ENCODE data around the gene TMEM250.
A peak's percentile ranks its signal among the peaks of the same experiment; 100 is the strongest.

Gene TMEM250

DNA sequence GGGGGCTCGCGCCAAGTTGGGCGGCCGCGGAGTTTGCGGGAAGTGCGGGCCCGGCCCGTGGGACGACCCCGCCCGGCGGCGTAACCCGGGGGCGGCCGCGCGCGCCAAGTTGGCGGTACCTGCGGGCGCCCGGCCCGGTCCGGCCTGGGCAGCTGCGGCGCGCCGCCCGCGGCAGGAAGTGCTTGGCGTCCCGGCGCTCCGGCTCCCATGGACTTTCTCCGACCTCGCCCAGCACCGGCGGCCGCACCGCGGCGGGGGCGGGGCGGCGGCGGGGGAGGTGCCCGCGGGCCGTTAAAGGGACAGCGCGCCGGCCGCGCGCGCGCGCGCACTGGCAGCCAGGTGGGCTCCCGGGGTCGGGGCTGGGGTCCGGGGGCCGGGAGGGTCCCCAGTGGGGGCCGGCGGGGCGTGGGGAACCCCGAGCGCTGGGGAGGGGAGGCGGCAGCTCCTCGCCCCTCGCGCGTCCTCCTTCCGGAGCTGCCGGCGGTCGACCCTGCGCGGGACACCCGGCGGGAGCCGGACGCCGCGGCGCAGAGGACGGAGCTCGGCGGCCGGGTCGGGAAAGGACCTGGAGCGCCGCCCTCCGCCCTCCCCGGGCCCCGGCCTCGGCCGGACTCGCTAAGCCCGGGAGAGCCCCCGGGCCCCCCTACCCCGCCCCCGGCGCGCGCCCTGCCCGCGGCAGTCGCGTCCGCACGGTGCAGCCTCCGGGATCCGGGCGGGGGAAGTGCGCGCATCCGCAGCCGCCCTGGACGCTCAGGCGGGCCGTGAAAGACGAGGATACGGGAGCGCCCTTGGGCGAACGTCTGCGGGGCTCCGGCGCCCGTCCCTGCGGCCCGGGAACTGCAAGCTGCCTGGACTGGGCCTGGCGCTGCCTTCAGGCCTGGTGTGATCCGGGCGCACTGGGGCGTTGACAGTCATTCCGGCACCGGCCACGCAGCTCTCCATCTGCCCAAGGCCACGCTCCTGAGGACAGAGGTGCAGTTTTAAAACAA, 23.3 kb downstream of the TMEM250 start, which contains the start of gene NACC2:
NACC2 (minus strand) TSS at position 220 of the 989 bp plus-strand sequence. CDS start 44,768 bp downstream, outside the sequence.
- H3K27me3 ChIP-seq (ENCODE audit: control insufficient read depth, insufficient read depth, low read length) = peaks cover 42% of the 10 kb centered on the region
- H3K9ac ChIP-seq (ENCODE audit: low read length) = no peak within 1 kb of the TSS
- H3K4me3 ChIP-seq (ENCODE audit: low read length) = peak within 1 kb of the TSS; percentile 47
- H3K4me1 ChIP-seq (ENCODE audit: control insufficient read depth, low read depth, low read length) = peaks cover 3% of the 10 kb centered on the region
- no peaks in the 10 kb centered on the region for H3K36me3 ChIP-seq (ENCODE audit: control insufficient read depth, low read depth, low read length)
- H3K9me3 ChIP-seq (ENCODE audit: control insufficient read depth, low read depth, low read length) = no peaks in the 10 kb centered on the region
- no peak within 1 kb of the TSS for H3K27ac ChIP-seq (ENCODE audit: low read length)

GRCh38 chr9:136093995-136094881, 24.4 kb downstream of the TMEM250 start:
- no peak overlapping the region for H3K27ac ChIP-seq (ENCODE audit: low read length)
- no peaks in the 10 kb centered on the region for H3K9me3 ChIP-seq (ENCODE audit: control insufficient read depth, low read depth, low read length)
- no peak overlapping the region for H3K9ac ChIP-seq (ENCODE audit: low read length)
- H3K36me3 ChIP-seq (ENCODE audit: control insufficient read depth, low read depth, low read length) = no peaks in the 10 kb centered on the region
- H3K4me3 ChIP-seq (ENCODE audit: low read length) = peak overlapping the region; percentile 47
- peaks cover 3% of the 10 kb centered on the region for H3K4me1 ChIP-seq (ENCODE audit: control insufficient read depth, low read depth, low read length)
- peaks cover 41% of the 10 kb centered on the region for H3K27me3 ChIP-seq (ENCODE audit: control insufficient read depth, insufficient read depth, low read length)

DNA sequence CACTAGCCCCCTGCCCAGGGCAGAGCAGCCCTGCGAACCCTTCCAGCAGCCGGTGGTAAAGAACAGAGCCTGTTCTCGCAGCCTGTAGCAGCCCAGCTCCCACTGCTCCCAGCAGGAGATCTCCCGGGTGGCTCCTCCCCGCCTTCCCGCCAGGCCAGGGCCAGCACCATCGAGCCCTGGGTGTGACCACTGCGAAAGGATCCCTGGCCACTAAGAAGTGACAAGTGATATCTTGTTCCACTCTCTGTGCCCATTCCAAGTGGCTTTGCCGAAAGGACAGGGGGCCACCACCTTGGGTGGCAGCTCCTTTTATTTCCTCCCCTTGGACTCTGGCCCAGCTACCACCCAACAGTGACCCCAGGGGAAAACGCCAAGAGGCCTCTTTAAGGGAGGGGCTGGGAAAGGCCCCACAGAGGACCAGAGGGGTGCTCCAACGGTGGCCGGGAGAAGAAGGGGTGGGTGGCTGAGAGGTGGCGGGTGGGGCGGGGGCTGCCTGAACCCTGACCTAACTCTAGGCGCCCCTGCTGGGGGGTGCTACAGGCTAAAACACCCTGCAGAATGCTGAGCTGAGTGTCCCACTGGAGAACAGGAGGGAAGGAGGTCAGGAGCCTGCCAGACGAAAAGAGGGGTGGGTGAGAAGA, 25.2 kb downstream of the TMEM250 start:
- H3K4me1 ChIP-seq (ENCODE audit: control insufficient read depth, low read depth, low read length) = peaks cover 3% of the 10 kb centered on the region
- peaks cover 37% of the 10 kb centered on the region for H3K27me3 ChIP-seq (ENCODE audit: control insufficient read depth, insufficient read depth, low read length)
- H3K4me3 ChIP-seq (ENCODE audit: low read length) = peak overlapping the region; percentile 47
- H3K27ac ChIP-seq (ENCODE audit: low read length) = no peak overlapping the region
- no peak overlapping the region for H3K9ac ChIP-seq (ENCODE audit: low read length)
- no peaks in the 10 kb centered on the region for H3K36me3 ChIP-seq (ENCODE audit: control insufficient read depth, low read depth, low read length)
- H3K9me3 ChIP-seq (ENCODE audit: control insufficient read depth, low read depth, low read length) = no peaks in the 10 kb centered on the region

DNA sequence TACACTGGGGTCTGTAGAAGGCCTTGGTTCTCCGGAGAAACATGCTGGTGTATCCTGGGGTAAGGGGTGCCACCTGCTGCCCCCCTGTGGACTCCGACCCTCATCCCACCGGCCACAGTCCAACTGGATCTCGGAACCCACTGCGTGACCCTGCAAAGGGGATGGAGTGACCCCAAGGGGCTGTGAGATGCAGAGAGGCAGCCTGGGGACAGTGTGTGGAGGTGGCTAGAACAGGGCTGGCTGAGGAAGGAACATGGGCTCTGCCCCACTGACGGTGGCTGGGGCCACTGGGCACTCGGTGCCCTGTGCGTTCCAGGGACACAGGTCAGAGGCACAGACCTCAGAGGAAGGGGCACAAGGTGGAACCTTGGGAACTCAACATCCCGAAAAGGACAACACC, 25.9 kb downstream of the TMEM250 start:
- no peak overlapping the region for H3K4me3 ChIP-seq (ENCODE audit: low read length)
- H3K9ac ChIP-seq (ENCODE audit: low read length) = no peak overlapping the region
- H3K27ac ChIP-seq (ENCODE audit: low read length) = no peak overlapping the region
- peaks cover 37% of the 10 kb centered on the region for H3K27me3 ChIP-seq (ENCODE audit: control insufficient read depth, insufficient read depth, low read length)
- no peaks in the 10 kb centered on the region for H3K36me3 ChIP-seq (ENCODE audit: control insufficient read depth, low read depth, low read length)
- H3K4me1 ChIP-seq (ENCODE audit: control insufficient read depth, low read depth, low read length) = peaks cover 3% of the 10 kb centered on the region
- no peaks in the 10 kb centered on the region for H3K9me3 ChIP-seq (ENCODE audit: control insufficient read depth, low read depth, low read length)

DNA sequence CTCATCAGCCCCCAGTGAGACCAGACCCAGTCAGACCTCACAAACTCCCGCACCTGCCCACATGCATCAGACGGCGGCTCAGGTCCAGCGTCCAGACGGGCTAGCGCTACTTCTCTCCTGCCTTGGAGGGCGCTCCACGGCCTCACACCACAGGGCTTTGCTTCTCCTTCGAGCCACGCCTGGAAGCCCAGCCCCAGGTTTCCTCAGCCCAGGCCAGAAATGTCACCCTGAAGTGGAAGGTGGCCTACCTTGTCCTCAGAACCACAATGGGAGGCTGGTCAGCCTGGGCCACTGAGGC, 26.4 kb downstream of the TMEM250 start:
- no peak overlapping the region for H3K27ac ChIP-seq (ENCODE audit: low read length)

GRCh38 chr9:136091582-136092352, 26.9 kb downstream of the TMEM250 start:
- no peak overlapping the region for H3K9ac ChIP-seq (ENCODE audit: low read length)
- H3K4me1 ChIP-seq (ENCODE audit: control insufficient read depth, low read depth, low read length) = peaks cover 3% of the 10 kb centered on the region
- no peak overlapping the region for H3K4me3 ChIP-seq (ENCODE audit: low read length)
- no peak overlapping the region for H3K27ac ChIP-seq (ENCODE audit: low read length)
- peaks cover 34% of the 10 kb centered on the region for H3K27me3 ChIP-seq (ENCODE audit: control insufficient read depth, insufficient read depth, low read length)
- no peaks in the 10 kb centered on the region for H3K36me3 ChIP-seq (ENCODE audit: control insufficient read depth, low read depth, low read length)
- H3K9me3 ChIP-seq (ENCODE audit: control insufficient read depth, low read depth, low read length) = no peaks in the 10 kb centered on the region

More for the DNA sequence above, 26.4 kb downstream of the TMEM250 start:
- peaks cover 37% of the 10 kb centered on the region for H3K27me3 ChIP-seq (ENCODE audit: control insufficient read depth, insufficient read depth, low read length)
- H3K4me3 ChIP-seq (ENCODE audit: low read length) = no peak overlapping the region
- no peaks in the 10 kb centered on the region for H3K36me3 ChIP-seq (ENCODE audit: control insufficient read depth, low read depth, low read length)
- no peaks in the 10 kb centered on the region for H3K9me3 ChIP-seq (ENCODE audit: control insufficient read depth, low read depth, low read length)
- peaks cover 3% of the 10 kb centered on the region for H3K4me1 ChIP-seq (ENCODE audit: control insufficient read depth, low read depth, low read length)
- no peak overlapping the region for H3K9ac ChIP-seq (ENCODE audit: low read length)

DNA sequence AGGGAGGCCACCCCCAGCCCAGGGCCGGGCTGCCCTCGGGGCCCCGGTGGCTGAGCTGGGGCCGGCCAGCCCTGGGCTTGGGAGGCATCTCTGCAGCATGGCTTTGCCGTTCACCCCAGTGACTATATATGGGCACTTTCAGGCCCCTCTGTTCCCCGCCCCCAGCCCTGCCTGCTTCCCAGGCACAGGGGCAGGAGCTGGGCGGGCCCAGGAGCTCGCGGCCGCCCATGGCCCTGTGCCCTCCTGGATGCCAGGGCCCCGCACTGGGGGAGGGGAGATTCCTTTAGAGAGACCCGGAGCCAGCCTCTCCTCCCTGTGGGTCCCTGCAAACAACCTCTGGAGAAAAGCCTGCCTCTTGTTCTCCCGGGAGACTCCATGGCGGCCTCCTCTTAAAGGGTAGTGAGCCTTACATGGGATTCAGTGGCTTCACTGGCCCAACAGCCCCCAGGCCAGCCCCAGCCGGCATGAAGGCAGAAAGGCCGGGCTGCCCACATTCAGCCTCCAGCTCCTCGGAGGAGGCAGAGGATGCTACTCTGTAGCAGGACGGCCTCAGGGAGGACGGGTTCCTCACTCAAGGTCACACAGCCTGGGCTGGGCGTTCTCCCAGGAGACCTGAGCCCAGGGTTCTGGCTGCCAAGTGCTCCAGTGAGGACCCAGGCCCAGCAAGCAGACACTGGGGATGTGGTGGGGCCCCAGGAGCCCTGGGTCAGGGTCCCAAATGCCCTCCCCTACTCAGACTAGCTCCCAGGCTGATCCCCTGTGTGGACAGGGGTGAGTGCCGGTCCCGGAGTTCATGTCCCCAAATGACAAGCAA, 27.7 kb downstream of the TMEM250 start:
- Histone ChIP-seq H3K36me3 (ENCODE audit: control insufficient read depth, low read depth, low read length) (no peaks in the 10 kb centered on the region), H3K4me1 (ENCODE audit: control insufficient read depth, low read depth, low read length) (peaks cover 3% of the 10 kb centered on the region), H3K4me3 (ENCODE audit: low read length) (no peak overlapping the region), H3K27ac (ENCODE audit: low read length) (no peak overlapping the region), H3K9ac (ENCODE audit: low read length) (no peak overlapping the region), H3K9me3 (ENCODE audit: control insufficient read depth, low read depth, low read length) (no peaks in the 10 kb centered on the region), H3K27me3 (ENCODE audit: control insufficient read depth, insufficient read depth, low read length) (peaks cover 26% of the 10 kb centered on the region)

DNA sequence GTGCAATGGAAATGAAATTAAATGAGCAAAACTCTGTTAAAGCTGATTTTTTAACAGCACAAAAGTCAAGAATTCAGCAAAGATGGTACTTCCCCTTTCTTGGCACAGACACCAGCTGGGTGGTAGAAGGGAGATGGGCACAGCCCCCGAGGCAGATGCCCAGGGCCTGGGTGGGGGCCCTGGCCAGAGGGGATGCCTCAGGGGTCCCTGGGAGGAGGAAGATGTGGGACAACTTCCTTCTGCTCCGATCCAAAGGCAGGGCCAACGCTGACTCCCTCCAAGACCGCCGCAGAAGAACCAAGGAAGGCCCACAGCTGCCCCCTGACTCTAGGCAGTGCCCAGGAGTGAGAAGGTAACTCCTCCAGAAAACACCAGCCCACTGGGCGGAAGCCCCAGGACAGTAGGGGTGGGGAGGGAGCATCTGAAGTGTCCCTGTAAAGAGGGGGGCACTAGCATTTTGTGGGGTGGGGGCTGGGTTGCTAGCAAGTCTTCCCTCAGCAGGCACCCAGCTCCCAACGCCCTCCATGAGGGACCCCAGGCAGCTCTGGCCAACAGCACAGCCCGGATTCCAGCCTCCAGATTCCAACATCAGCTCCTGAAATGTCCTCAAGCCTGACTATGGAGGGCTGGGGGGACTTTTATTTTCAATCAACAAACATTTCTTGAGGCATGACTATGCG, 28.5 kb downstream of the TMEM250 start:
- Histone ChIP-seq H3K27me3 (ENCODE audit: control insufficient read depth, insufficient read depth, low read length) (peaks cover 22% of the 10 kb centered on the region), H3K9ac (ENCODE audit: low read length) (no peak overlapping the region), H3K36me3 (ENCODE audit: control insufficient read depth, low read depth, low read length) (no peaks in the 10 kb centered on the region), H3K27ac (ENCODE audit: low read length) (no peak overlapping the region), H3K4me3 (ENCODE audit: low read length) (no peak overlapping the region), H3K4me1 (ENCODE audit: control insufficient read depth, low read depth, low read length) (peaks cover 3% of the 10 kb centered on the region), H3K9me3 (ENCODE audit: control insufficient read depth, low read depth, low read length) (no peaks in the 10 kb centered on the region)

- Histone ChIP-seq H3K9ac (ENCODE audit: low read length) (no peak overlapping the region), H3K36me3 (ENCODE audit: control insufficient read depth, low read depth, low read length) (no peaks in the 10 kb centered on the region), H3K27ac (ENCODE audit: low read length) (no peak overlapping the region), H3K27me3 (ENCODE audit: control insufficient read depth, insufficient read depth, low read length) (peaks cover 22% of the 10 kb centered on the region), H3K9me3 (ENCODE audit: control insufficient read depth, low read depth, low read length) (no peaks in the 10 kb centered on the region), H3K4me1 (ENCODE audit: control insufficient read depth, low read depth, low read length) (peaks cover 3% of the 10 kb centered on the region), H3K4me3 (ENCODE audit: low read length) (no peak overlapping the region)
Measured at GRCh38 chr9:136089697-136090045, 29.0 kb downstream of the TMEM250 start.

All from iPS-18a (cell line).